ENCODE measurements around the gene ACTR2. TPM values are rescaled to one million over a fixed set of nuclear protein-coding genes. Genes with fewer than 3 reads are reported as not detected.

ACTR2 gene
- total RNA-seq, 1 donor, result 127 TPM

- no peak for TF ChIP-seq CTCF (IDR thresholded peaks at IDR 0.05; ENCODE audit: insufficient read depth, low read length)
- DNase-seq (ENCODE audit: low read depth), result no peak
- H3K4me3 ChIP-seq (ENCODE audit: low read depth, low read length), result no peak overlapping the region
Measured at GRCh38 chr2:65193446-65193845, 34.2 kb upstream of the ACTR2 start.

GRCh38 chr2:65198737-65199136, 28.9 kb upstream of the ACTR2 start:
- no peak for TF ChIP-seq CTCF (IDR thresholded peaks at IDR 0.05; ENCODE audit: insufficient read depth, low read length)
- peak; percentile 10 for DNase-seq (ENCODE audit: low read depth)

GRCh38 chr2:65199166-65199565, 28.5 kb upstream of the ACTR2 start:
- H3K4me3 ChIP-seq (ENCODE audit: low read depth, low read length), result no peak overlapping the region

More at GRCh38 chr2:65198737-65199136, 28.9 kb upstream of the ACTR2 start:
- no peak overlapping the region for H3K4me3 ChIP-seq (ENCODE audit: low read depth, low read length)

GRCh38 chr2:65199891-65200290, 27.7 kb upstream of the ACTR2 start:
- no peak for TF ChIP-seq CTCF (IDR thresholded peaks at IDR 0.05; ENCODE audit: insufficient read depth, low read length)
- no peak overlapping the region for H3K4me3 ChIP-seq (ENCODE audit: low read depth, low read length)
- no peak for DNase-seq (ENCODE audit: low read depth)

More at GRCh38 chr2:65199166-65199565, 28.5 kb upstream of the ACTR2 start:
- no peak for TF ChIP-seq CTCF (IDR thresholded peaks at IDR 0.05; ENCODE audit: insufficient read depth, low read length)
- DNase-seq (ENCODE audit: low read depth), result no peak

GRCh38 chr2:65204461-65205210, 23.0 kb upstream of the ACTR2 start:
- peak overlapping the region; percentile 44 for H3K4me3 ChIP-seq (ENCODE audit: low read depth, low read length)
- no peak for DNase-seq (ENCODE audit: low read depth)
- no peak for TF ChIP-seq CTCF (IDR thresholded peaks at IDR 0.05; ENCODE audit: insufficient read depth, low read length)

- H3K4me3 ChIP-seq (ENCODE audit: low read depth, low read length), result no peak overlapping the region
- DNase-seq (ENCODE audit: low read depth), result no peak
- no peak for TF ChIP-seq CTCF (IDR thresholded peaks at IDR 0.05; ENCODE audit: insufficient read depth, low read length)
Measured at GRCh38 chr2:65212115-65212514, 15.5 kb upstream of the ACTR2 start.

GRCh38 chr2:65212619-65213018, 15.0 kb upstream of the ACTR2 start:
- no peak overlapping the region for H3K4me3 ChIP-seq (ENCODE audit: low read depth, low read length)
- TF ChIP-seq CTCF (IDR thresholded peaks at IDR 0.05; ENCODE audit: insufficient read depth, low read length), result no peak
- DNase-seq (ENCODE audit: low read depth), result no peak
